CD4-positive, alpha-beta memory T cell (primary cell): ENCODE measurements around the gene XPNPEP3. TPM values are rescaled to one million over a fixed set of nuclear protein-coding genes. Genes with fewer than 3 reads are reported as not detected.
"Not testable (repeated sequence)": the region's sequence is repeated elsewhere in the genome, so short reads cannot be mapped to it uniquely, and the experiment has no call there.

ENCODE experiments used
- CTCF ChIA-PET: fragments of 350-600 bp; sonication (Branson Sonifier 250); formaldehyde crosslinking; loops from one replicate; lab custom pipeline; 2021; ENCODE audit warnings: inconsistent platforms; ENCODE audit not compliant: partially characterized antibody; lab: Charles Lee
- POLR2A ChIA-PET: fragments of 350-600 bp; sonication (Branson Sonifier 250); formaldehyde crosslinking; loops from one replicate; lab custom pipeline; 2021; ENCODE audit not compliant: partially characterized antibody; lab: Charles Lee
- DNase-seq, 5 donors: peaks; one replicate each; pipeline versions ENCODE4 v3.0.0 to v3.0.0-alpha.2; 2020 to 2022; ENCODE audit warnings: mixed read lengths in 1 of 5
- H3K27ac ChIP-seq: one replicate; pipeline ENCODE4 v1.7.0; 2013; ENCODE audit warnings: low read depth, low read length
- H3K27me3 ChIP-seq: 2 replicates; pipeline ENCODE4 v1.7.0; 2013; ENCODE audit warnings: mild to moderate bottlenecking, low read length, moderate library complexity; ENCODE audit not compliant: insufficient read depth
- H3K36me3 ChIP-seq: 2 replicates; pipeline ENCODE4 v1.7.0; 2013; ENCODE audit warnings: mild to moderate bottlenecking, low read length, moderate library complexity; ENCODE audit not compliant: insufficient read depth
- H3K4me1 ChIP-seq: 2 replicates; pipeline ENCODE4 v1.7.0; 2013; ENCODE audit warnings: mild to moderate bottlenecking, low read length, moderate library complexity; ENCODE audit not compliant: insufficient read depth
- H3K4me3 ChIP-seq, 2 donors: one replicate each; pipeline ENCODE4 v1.7.0; 2013; ENCODE audit warnings: low read length in 2 of 2, mild to moderate bottlenecking in 1 of 2
- H3K9me3 ChIP-seq, 2 donors: one replicate each; pipeline ENCODE4 v1.7.0; 2013; ENCODE audit warnings: low read length in 2 of 2, control low read depth in 1 of 2; ENCODE audit not compliant: control insufficient read depth in 1 of 2
- H3K27ac Mint-ChIP-seq, 7 donors: one replicate each; pipeline ENCODE4 v1.8.0; 2020 to 2021; ENCODE audit warnings: mixed read lengths in 7 of 7, mild to moderate bottlenecking in 6 of 7, inconsistent platforms in 3 of 7, moderate library complexity in 3 of 7
- H3K27me3 Mint-ChIP-seq, 2 donors: one replicate each; pipeline ENCODE4 v1.8.0; 2020 to 2021; ENCODE audit warnings: mixed read lengths in 2 of 2
- H3K36me3 Mint-ChIP-seq, 2 donors: one replicate each; pipeline ENCODE4 v1.8.0; 2020 to 2021; ENCODE audit warnings: mixed read lengths in 2 of 2, inconsistent platforms in 1 of 2, mild to moderate bottlenecking in 1 of 2
- H3K4me1 Mint-ChIP-seq, 4 donors: one replicate each; pipeline ENCODE4 v1.8.0; 2020 to 2021; ENCODE audit warnings: mixed read lengths in 4 of 4, mild to moderate bottlenecking in 1 of 4
- H3K4me3 Mint-ChIP-seq, 8 donors: one replicate each; pipeline ENCODE4 v1.8.0; 2020 to 2021; ENCODE audit warnings: mixed read lengths in 8 of 8, mild to moderate bottlenecking in 7 of 8, moderate library complexity in 6 of 8, inconsistent platforms in 3 of 8
- H3K9me3 Mint-ChIP-seq, 8 donors: one replicate each; pipeline ENCODE4 v1.8.0; 2020 to 2021; ENCODE audit warnings: mixed read lengths in 8 of 8, mild to moderate bottlenecking in 5 of 8, inconsistent platforms in 3 of 8, moderate library complexity in 1 of 8
- intact Hi-C: fragments of 100-400 bp; cut with micrococcal nuclease; formaldehyde crosslinking; loops from one replicate; pipeline ENCODE4 v1.15.1; 2023
- polyA plus RNA-seq, 2 donors: library from polyadenylated mRNA; unstranded; fragments of 300-500 nt; fragmentation: Illumina TruSeq; gene quantifications; one replicate each; pipeline ENCODE4 v1.2.3, GENCODE V29; 2021
- total RNA-seq, 2 experiments: library from RNA; stranded (reverse); gene quantifications; one replicate each; pipeline ENCODE4 v1.2.3, GENCODE V29; 2021

XPNPEP3 gene
- total and polyA plus RNA-seq, 4 experiments from 2014 or later = 3.7 to 20.0 (median 13.8) TPM

DNA sequence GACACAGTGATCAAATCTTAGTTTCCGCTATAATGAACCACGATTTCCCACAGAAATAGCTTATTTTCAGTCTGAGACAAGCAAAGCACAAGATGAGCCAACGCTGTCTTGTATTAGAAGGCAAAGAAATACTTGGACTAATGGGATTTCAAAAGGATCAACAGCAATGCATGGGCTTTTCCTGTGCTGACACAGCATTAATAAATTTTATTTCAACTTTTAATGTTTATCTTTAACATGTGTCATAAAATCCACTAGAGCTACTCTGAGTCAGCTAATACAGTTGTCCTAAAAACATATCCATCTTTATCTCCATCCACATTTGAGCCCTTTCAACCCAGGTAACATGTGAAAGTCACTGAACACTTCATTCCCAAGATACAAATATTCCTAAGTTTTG lies 22.3 kb upstream of the XPNPEP3 start:
- Histone ChIP-seq H3K36me3 (peaks cover 73% of the 10 kb centered on the region), H3K9me3 (no peaks in the 10 kb centered on the region), H3K27ac (no peak overlapping the region), H3K4me3 (no peak overlapping the region), H3K4me1 (no peaks in the 10 kb centered on the region), H3K27me3 (no peaks in the 10 kb centered on the region)
- ChIA-PET POLR2A (no interaction called here), CTCF (interaction anchor here (1.1 to 1.9 kb wide), 3 partner anchors 10 to 151 kb away, joined by 3 to 6 read pairs (median 3); no protein-coding TSS in a partner anchor)
- H3K4me1 Mint-ChIP-seq = peaks cover 0 to 1% (median under 1%) of the 10 kb centered on the region in 4 donors
- no peaks in the 10 kb centered on the region for H3K27me3 Mint-ChIP-seq
- no peak overlapping the region for H3K4me3 Mint-ChIP-seq
- peak overlapping the region in 2 of 7 donors; percentile 38 to 43 for H3K27ac Mint-ChIP-seq
- H3K36me3 Mint-ChIP-seq = peaks cover 34 to 68% of the 10 kb centered on the region in 2 donors
- H3K9me3 Mint-ChIP-seq = no peaks in the 10 kb centered on the region
- no peak for DNase-seq
- intact Hi-C loops = no loop called here

DNA sequence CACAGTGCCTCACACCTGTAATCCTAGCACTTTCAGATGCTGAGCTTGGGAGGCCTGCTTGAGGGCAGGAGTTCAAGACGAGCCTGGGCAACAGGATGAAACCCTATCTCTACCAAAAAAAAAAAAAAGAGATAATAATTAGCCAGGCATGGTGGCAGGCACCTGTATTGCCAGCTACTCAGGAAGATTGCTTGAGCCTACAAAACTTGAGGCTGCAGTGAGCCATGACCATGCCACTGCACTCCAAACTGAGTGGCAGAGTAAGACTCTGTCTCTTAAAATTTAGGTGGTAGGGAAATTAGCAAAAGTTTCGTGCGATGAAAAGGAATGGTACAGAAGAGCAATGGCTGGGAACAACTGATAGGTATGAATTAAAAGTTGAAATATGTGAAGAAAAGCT lies 18.5 kb upstream of the XPNPEP3 start:
- POLR2A ChIA-PET = no interaction called here

DNA sequence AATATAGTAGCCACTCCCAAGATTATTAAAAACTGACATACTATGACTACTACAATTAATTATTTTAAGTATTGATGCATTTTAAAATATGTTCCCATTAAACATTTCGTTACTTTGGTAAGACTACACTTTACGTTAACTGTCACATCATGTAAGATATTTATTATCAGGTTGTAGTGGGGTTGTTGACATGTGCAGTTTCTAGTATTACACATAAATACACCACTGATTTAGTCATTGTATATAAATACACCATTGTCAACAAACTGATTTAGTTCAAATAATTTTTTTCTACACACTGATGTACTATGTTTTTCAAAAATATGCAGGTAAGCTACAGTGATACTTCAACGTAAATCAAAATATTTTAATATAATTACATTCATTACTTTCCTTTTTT lies 12.0 kb upstream of the XPNPEP3 start:
- peaks cover 52% of the 10 kb centered on the region for H3K36me3 ChIP-seq
- H3K9me3 ChIP-seq = no peaks in the 10 kb centered on the region
- no peak for DNase-seq
- H3K27me3 ChIP-seq = no peaks in the 10 kb centered on the region
- intact Hi-C loops = no loop called here
- Mint-ChIP-seq H3K27ac (no peak overlapping the region), H3K27me3 (no peaks in the 10 kb centered on the region), H3K36me3 (peaks cover 37 to 70% of the 10 kb centered on the region in 2 donors), H3K4me3 (no peak overlapping the region), H3K9me3 (no peaks in the 10 kb centered on the region), H3K4me1 (peaks cover 0 to 15% (median 8%) of the 10 kb centered on the region in 4 donors)
- H3K4me1 ChIP-seq = no peaks in the 10 kb centered on the region
- CTCF ChIA-PET = no interaction called here
- H3K27ac ChIP-seq = no peak overlapping the region
- no peak overlapping the region for H3K4me3 ChIP-seq
- POLR2A ChIA-PET = no interaction called here

More for the DNA sequence above, 18.5 kb upstream of the XPNPEP3 start:
- intact Hi-C loops = no loop called here
- Histone ChIP-seq H3K4me3 (no peak overlapping the region), H3K27ac (no peak overlapping the region), H3K9me3 (no peaks in the 10 kb centered on the region), H3K27me3 (no peaks in the 10 kb centered on the region), H3K36me3 (peaks cover 67% of the 10 kb centered on the region), H3K4me1 (no peaks in the 10 kb centered on the region)
- Mint-ChIP-seq H3K36me3 (peaks cover 35 to 69% of the 10 kb centered on the region in 2 donors), H3K9me3 (no peaks in the 10 kb centered on the region), H3K27me3 (no peaks in the 10 kb centered on the region), H3K4me3 (no peak overlapping the region), H3K4me1 (peaks cover 0 to 12% (median 6%) of the 10 kb centered on the region in 4 donors), H3K27ac (no peak overlapping the region)
- CTCF ChIA-PET = no interaction called here
- DNase-seq = no peak

- H3K27ac ChIP-seq, H3K27me3 Mint-ChIP-seq, H3K27me3 ChIP-seq, DNase-seq, CTCF ChIA-PET, H3K4me1 ChIP-seq, H3K9me3 ChIP-seq, H3K4me3 Mint-ChIP-seq, H3K4me3 ChIP-seq, H3K9me3 Mint-ChIP-seq, intact Hi-C loops, H3K27ac Mint-ChIP-seq: not testable (repeated sequence)
- POLR2A ChIA-PET = interaction anchor here (0.9 kb wide), 1 partner anchor 11 kb away, joined by 3 read pairs; the partner anchor contains the start of genes ST13 and XPNPEP3
- Mint-ChIP-seq H3K36me3 (peaks cover 32 to 70% of the 10 kb centered on the region in 2 donors), H3K4me1 (peaks cover 6 to 22% (median 9%) of the 10 kb centered on the region in 4 donors)
- H3K36me3 ChIP-seq = peaks cover 44% of the 10 kb centered on the region
Measured at GRCh38 chr22:40845816-40846215, 11.1 kb upstream of the XPNPEP3 start.

- intact Hi-C loops = no loop called here
- ChIA-PET POLR2A (no interaction called here), CTCF (no interaction called here)
- Histone ChIP-seq H3K27me3 (no peaks in the 10 kb centered on the region), H3K27ac (peak overlapping the region; percentile 21), H3K36me3 (peaks cover 8% of the 10 kb centered on the region), H3K9me3 (no peaks in the 10 kb centered on the region), H3K4me3 (no peak overlapping the region), H3K4me1 (peaks cover 59% of the 10 kb centered on the region)
- DNase-seq = no peak
- Mint-ChIP-seq H3K9me3 (peaks cover 0 to 7% (median 0%) of the 10 kb centered on the region in 8 donors), H3K27ac (peak overlapping the region in 6 of 7 donors; percentile 57 to 98 (median 75)), H3K4me3 (peak overlapping the region in 3 of 8 donors; percentile 51 to 79 (median 62)), H3K27me3 (peaks cover 0 to 2% of the 10 kb centered on the region in 2 donors), H3K4me1 (peaks cover 28 to 77% (median 51%) of the 10 kb centered on the region in 4 donors), H3K36me3 (peaks cover 3 to 54% of the 10 kb centered on the region in 2 donors)
Measured at GRCh38 chr22:40853333-40853732, 3.6 kb upstream of the XPNPEP3 start.

DNA sequence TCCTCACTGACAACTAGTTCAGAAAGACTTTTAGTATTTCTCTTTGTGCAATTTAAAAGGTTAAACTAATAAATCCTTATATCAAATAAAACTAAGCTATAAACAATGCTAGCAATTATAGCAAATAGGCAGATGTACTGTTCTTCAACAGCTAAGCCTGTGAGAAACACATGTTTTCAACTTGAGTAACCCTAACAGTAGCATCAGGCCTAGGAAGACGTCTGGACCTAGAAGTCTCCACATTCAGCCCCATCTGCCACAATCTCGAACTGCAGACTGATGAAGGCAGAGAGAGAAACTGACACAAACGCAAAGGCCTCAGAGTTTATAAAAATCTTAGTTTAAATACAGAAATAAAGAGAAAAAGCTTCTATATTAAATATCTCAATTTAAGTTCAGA lies 3.0 kb upstream of the XPNPEP3 start:
- no peak overlapping the region for H3K4me3 ChIP-seq
- no peaks in the 10 kb centered on the region for H3K27me3 ChIP-seq
- H3K4me1 Mint-ChIP-seq = peaks cover 28 to 77% (median 52%) of the 10 kb centered on the region in 4 donors
- intact Hi-C loops = no loop called here
- H3K27me3 Mint-ChIP-seq = peaks cover 0 to 2% of the 10 kb centered on the region in 2 donors
- peaks cover 59% of the 10 kb centered on the region for H3K4me1 ChIP-seq
- H3K9me3 ChIP-seq = no peaks in the 10 kb centered on the region
- H3K36me3 ChIP-seq = peaks cover 3% of the 10 kb centered on the region
- ChIA-PET CTCF (no interaction called here), POLR2A (interaction anchor here (1.4 kb wide), 1 partner anchor 70 kb away, joined by 4 read pairs; no protein-coding TSS in a partner anchor)
- H3K27ac Mint-ChIP-seq = peak overlapping the region in 6 of 7 donors; percentile 43 to 98 (median 70)
- peaks cover 0 to 7% (median 0%) of the 10 kb centered on the region in 8 donors for H3K9me3 Mint-ChIP-seq
- H3K36me3 Mint-ChIP-seq = peaks cover 3 to 49% of the 10 kb centered on the region in 2 donors
- DNase-seq = no peak
- peak overlapping the region; percentile 21 for H3K27ac ChIP-seq
- H3K4me3 Mint-ChIP-seq = peak overlapping the region in 6 of 8 donors; percentile 40 to 79 (median 54)

GRCh38 chr22:40855071-40855978 lies 1.6 kb upstream of the XPNPEP3 start:
- no peaks in the 10 kb centered on the region for H3K9me3 ChIP-seq
- peaks cover 59% of the 10 kb centered on the region for H3K4me1 ChIP-seq
- Mint-ChIP-seq H3K27me3 (peaks cover 0 to 2% of the 10 kb centered on the region in 2 donors), H3K36me3 (peaks cover under 1 to 39% of the 10 kb centered on the region in 2 donors), H3K27ac (peak overlapping the region; percentile 37 to 100 (median 98)), H3K9me3 (peaks cover 0 to 7% (median 0%) of the 10 kb centered on the region in 8 donors), H3K4me1 (peaks cover 26 to 74% (median 50%) of the 10 kb centered on the region in 4 donors), H3K4me3 (peak overlapping the region; percentile 77 to 99 (median 98))
- POLR2A ChIA-PET = interaction anchor here (1.3 to 4.3 kb wide), 6 partner anchors 37 to 811 kb away, joined by 4 to 28 read pairs (median 12); partner anchors contain the start of genes MRTFA, RANGAP1, RBX1 and SLC25A17
- H3K36me3 ChIP-seq = peaks cover 3% of the 10 kb centered on the region
- intact Hi-C loops = loop anchor here (5.0 kb wide), 1 partner anchor 237 kb away; the partner anchor contains the start of gene EP300
- peak overlapping the region; percentile 99 for H3K27ac ChIP-seq
- no peaks in the 10 kb centered on the region for H3K27me3 ChIP-seq
- CTCF ChIA-PET = no interaction called here
- peak overlapping the region; percentile 66 to 100 for H3K4me3 ChIP-seq
- peak in 2 of 5 donors; percentile 21 to 24 for DNase-seq
